Dermis microvascular lymphatic vessel endothelial cell (primary cell): ENCODE results near the gene GTF2IRD1. TPM values are rescaled to one million over a fixed set of nuclear protein-coding genes. Genes with fewer than 3 reads are reported as not detected.

Experiments used
- DNase-seq, 2 donors: peaks; one replicate each; pipeline versions ENCODE4 v3.0.0 to v3.0.0-alpha.2; 2010; ENCODE audit warnings: low read depth in 2 of 2
- total RNA-seq: library from RNA; depleted of rRNA; stranded (reverse); fragments of >200 nt; gene quantifications from 2 replicates; pipeline ENCODE4 v1.2.1, GENCODE V29; 2014

The GTF2IRD1 gene
- total RNA-seq, 1 donor from 2014 or later: 4.1 TPM

DNA sequence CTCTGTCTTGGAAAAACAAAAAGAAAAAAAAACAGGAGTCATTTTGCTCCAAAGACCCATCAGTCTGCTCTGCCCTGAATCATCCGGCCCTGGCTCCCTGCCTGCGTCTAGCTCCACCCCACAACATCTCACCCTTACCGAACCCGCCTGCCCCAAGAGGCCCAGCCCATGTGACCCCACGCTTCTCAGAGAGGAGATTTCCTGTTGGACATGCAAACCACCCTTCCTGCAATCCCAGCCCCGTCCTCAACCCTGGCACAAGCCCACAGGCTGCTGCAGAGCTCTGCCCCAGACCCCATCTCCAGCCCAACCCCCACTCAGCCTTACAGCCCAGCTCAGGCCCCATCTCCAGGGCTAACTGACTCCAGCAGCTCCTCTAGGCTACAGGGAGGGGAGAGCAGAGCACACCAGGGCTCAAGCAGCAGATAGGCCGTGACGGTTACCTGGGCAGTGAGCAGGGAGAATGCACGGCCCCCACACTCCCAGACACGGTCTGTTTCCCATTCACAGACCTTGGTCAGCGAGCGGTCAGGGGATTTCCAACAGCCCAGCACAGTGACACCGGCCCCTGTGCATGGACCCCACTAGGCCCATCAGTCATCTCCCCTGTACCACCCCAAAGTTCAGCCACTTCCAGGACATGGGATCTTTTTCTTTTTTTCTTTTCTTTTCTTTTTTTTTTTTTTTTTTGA is 133.9 kb downstream of the GTF2IRD1 start:
- peak in 1 of 2 donors; percentile 74 for DNase-seq

DNA sequence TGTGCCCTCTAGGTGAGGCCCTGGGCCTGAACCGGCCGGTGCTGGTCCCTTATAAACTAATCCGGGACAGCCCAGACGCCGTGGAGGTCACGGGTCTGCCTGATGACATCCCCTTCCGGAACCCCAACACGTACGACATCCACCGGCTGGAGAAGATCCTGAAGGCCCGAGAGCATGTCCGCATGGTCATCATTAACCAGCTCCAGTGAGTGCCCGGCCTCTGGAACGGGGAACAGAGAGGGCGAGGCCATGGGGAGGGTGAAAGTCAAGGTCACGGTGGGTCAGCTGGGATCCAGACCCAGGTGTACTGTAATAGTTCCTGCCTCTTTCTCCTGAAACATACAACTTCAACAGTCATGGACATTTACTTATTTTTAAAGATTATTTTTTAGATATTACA is 137.1 kb downstream of the GTF2IRD1 start:
- DNase-seq: no peak

- DNase-seq: no peak
These were observed 144.9 kb downstream of the GTF2IRD1 start for GRCh38 chr7:74598558-74598957.

- no peak for DNase-seq
These were observed 145.5 kb downstream of the GTF2IRD1 start for GRCh38 chr7:74599244-74599643.

DNA sequence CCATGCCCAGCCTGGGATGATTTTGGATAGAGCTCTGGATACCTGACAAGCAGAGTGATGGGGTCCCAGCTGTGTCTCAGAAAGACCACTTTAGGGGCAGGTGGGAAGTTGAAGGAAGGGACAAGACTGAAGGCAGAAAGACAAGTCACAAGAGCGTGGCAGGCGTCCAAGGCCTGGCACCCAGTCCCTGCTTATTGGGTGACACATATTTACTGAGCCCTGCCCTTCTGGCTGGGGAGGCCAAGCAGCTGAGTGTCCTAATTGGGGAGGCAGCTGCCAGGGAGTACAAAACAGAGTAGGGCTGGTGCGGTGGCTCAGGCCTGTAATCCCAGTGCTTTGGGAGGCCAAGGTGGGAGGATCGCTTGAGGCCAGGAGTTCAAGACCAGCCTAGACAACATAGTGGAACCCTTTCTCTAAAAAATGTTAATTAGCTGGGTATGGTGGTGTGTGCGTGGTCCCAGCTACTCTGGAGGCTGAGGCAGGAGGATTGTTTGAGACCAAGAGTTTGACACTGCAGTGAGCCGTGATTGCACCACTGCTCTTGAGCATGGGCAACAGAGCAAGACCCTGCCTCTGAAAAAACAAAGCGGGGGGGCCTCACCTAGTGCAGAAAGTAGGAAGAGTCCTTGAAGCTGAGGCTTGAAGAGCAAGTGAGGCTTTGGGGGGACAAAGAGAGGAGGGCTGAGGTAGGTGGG is 150.8 kb downstream of the GTF2IRD1 start:
- DNase-seq: no peak

- peak in 1 of 2 donors; percentile 38 for DNase-seq
These were observed 152.6 kb downstream of the GTF2IRD1 start for GRCh38 chr7:74606101-74606908.

DNA sequence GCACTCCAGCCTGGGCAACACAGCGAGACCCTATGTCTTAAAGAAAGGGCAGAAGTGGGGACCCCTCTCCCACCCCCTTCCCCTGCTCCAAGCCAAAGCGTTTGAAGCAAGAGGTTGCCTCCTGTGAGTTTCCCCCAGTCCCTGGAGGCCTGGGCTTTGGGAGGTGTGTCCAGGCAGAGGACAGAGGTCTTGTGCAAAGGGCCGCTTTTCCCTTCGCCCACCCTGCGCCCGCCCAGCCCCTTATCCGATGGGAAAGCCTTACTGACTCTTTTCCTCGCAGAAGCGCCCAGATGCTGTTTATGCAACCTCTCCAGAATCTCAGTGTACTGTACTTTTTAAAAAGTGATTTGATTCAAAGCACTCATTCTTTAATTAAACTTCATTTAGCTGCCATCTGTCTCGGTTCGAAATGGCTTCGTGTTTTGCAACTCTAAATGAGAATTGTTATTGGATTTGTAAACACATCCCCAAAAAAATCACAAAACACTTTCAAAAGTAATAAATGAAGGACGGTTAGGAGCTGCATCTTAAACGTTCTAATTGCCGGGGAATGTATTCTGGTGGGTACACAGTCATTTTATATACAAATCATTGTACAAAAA is 153.3 kb downstream of the GTF2IRD1 start:
- DNase-seq: no peak

DNA sequence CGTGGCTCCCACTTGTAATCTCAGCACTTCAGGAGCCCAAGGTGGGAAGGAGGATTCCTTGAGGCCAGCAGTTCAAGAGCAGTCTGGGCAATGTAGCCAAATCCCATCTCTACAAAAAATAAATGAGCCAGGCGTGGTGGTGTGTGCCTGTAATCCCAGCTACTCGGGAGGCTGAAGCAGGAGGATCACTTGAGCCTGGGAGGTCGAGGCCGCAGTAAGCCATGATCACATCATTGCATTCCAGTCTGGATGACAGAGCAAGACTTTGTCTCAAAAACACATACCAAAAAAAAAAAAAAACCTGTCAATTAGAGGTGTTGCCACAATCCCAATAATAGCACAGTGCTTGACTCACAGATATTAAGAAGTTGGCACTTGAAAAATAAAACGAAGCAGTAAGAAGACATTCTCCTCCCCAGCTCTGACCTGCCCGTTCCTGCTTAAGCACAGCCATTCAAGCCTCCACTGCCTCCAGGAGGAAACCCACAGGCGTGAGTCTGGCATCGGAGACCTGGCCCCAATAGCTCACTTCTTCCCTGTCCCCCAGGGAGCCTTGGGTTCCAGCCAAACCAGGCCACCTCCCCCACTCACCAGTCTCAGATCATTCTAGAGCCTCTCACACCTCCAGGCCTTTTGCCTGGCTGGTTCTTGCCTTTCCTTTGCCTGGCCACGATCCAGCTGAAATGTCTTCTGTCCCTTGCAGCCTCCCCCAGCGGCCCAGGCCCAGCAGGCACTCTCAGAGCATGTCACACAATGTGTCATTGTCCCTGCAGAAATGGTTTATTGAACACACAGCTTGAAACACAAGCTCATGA is 158.5 kb downstream of the GTF2IRD1 start:
- no peak for DNase-seq

- DNase-seq: no peak
These were observed 162.5 kb downstream of the GTF2IRD1 start for GRCh38 chr7:74615933-74616780.

- DNase-seq: peak in 1 of 2 donors; percentile 40
These were observed 163.6 kb downstream of the GTF2IRD1 start for GRCh38 chr7:74617180-74617744.

GRCh38 chr7:74619235-74619860 is 165.6 kb downstream of the GTF2IRD1 start:
- DNase-seq: no peak

DNA sequence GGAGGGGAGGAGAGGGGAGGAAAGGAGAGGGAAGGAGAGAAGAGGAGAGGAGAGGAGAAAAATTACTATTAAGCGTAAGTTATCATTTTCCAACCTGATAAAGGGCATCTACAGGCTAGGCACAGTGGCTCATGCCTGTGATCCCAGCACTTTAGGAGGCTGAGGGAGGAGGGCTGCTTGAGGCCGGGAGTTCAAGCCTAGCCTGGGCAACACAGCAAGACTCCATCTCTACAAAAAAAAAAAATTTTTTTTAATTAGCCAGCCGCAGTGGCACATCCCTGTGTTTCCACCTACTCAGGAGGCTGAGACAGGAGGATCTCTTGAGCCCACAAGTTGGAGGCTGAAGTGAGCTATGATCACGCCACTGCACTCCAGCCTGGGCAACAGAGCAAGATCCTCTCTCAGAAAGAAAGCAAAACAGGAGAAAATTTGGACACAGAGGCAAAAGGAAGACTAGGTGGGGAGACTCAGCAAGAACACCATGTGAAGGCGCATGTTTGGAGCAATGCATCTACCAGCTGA is 168.6 kb downstream of the GTF2IRD1 start:
- no peak for DNase-seq

- DNase-seq: no peak
These were observed 169.4 kb downstream of the GTF2IRD1 start for GRCh38 chr7:74623135-74623534.

- peak in 1 of 2 donors; percentile 44 for DNase-seq
These were observed 171.7 kb downstream of the GTF2IRD1 start for GRCh38 chr7:74625446-74625845.

DNA sequence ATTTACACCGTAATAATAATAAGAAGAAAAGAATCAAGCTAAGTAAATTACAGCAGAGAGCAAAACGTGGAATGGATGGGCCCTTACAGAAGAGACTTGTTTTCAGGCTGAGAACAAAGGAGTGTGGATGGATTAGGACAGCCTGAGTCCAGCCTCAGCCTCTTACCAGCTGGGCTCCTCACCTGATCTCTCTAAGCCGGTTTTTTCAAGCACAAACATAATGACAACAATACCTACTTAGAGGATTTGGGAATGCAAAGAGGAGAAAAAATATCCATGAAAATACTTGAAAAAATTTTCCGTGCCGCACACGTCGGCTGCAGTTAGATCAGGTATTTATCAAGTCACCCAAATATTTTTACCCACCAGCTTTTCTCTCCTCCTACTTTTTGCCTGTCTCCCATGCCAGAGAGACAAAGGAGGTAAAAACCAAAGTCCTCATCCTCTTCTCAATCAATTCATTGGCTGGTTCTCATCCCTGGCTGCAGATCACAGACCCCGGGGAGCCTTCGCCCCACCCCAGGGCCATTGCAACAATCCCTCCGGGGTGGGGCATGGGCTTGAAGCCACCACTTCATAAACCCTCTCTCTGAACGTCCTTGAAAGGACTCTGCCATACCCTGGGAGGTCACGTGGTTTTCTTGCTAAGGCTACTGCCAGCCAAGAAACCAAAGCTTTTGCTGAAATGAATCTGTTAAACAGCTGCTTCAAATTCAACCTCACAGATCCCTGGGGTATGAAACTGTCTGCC is 174.1 kb downstream of the GTF2IRD1 start:
- no peak for DNase-seq

DNA sequence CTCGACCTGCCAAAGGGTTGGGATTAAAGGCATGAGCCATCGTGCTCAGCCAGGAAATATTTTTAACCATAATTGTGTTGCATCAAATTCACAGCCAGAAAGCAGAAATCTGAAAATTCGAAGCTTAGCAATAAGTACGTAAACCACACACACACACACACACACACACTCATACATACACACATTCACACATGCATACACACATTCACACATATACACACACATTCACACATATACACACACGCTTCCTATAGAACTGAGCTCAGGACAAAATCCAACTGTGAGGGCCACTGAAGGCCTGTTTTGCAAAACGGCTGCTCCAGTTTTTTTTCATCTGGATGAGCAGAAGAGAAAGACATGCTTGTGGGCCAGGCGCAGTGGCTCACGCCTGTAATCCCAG is 178.8 kb downstream of the GTF2IRD1 start:
- no peak for DNase-seq

DNA sequence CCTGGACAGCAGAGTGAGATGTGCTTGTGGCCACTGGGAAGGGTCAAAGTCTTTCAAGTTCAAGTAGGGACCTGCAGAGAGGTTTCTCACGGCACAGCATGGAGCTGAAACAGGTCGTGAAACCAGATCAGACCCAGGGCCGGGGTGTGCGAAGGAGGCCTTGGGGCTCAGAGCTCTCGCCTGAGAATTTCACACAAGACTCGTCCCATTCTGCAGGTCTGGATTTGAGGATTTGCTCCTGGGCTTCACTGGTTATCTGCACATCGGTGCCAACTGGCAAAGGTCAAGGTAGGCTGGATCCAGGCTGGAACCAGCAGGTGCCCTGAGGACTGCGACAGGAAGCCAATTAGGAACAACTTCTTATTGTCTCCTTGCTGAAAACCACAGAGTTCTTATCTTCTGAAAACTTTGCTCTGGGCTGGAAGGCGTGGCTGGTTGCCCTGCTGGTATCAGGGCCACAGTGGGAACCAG is 179.8 kb downstream of the GTF2IRD1 start:
- no peak for DNase-seq

DNA sequence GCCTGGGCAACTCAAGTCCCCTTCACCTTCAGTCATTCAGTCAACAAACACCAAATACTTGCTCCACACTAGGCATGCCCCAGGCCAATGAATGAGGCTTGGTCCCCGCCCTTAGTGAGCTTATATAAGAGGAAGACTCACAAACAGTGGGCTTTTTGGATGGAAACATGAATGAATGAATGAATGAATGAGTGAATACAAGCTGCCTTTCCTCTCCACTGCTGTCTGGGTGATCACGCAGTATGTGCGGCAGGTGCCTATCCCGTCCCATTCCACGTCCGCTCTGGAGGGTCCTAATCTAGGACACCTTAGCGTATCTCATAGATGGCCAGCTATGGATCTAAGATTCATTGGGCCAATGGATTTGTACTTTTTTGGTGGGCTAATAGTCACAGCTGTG is 184.0 kb downstream of the GTF2IRD1 start:
- DNase-seq: no peak
